Fibroblast of the aortic adventitia (primary cell): ENCODE results near the gene IBA57. TPM values are rescaled to one million over a fixed set of nuclear protein-coding genes. Genes with fewer than 3 reads are reported as not detected.

ENCODE experiments used
- DNase-seq: peaks from one replicate; pipeline ENCODE4 v3.0.0-alpha.2; 2010; ENCODE audit warnings: low read depth
- H3K4me3 ChIP-seq: 2 replicates; pipeline ENCODE4 v1.5.1; 2011; ENCODE audit warnings: low read depth, mild to moderate bottlenecking, control low read depth, low read length, moderate library complexity
- CTCF ChIP-seq: IDR thresholded peaks from 2 replicates; pipeline ENCODE4 v1.5.1; 2011; ENCODE audit warnings: mild to moderate bottlenecking, low read length, control low read depth, inconsistent platforms; ENCODE audit not compliant: insufficient read depth
- total RNA-seq: library from RNA; depleted of rRNA; stranded (reverse); fragments of >200 nt; gene quantifications from 2 replicates; pipeline ENCODE4 v1.2.3, GENCODE V29; 2012; ENCODE audit warnings: low replicate concordance

Gene IBA57
- total RNA-seq, 1 donor: 6.1 TPM

- H3K4me3 ChIP-seq: no peak overlapping the region
- TF ChIP-seq CTCF: no peak
- DNase-seq: no peak
Observed at GRCh38 chr1:228208831-228209551, 43.4 kb downstream of the IBA57 start.

- DNase-seq: no peak
- H3K4me3 ChIP-seq: no peak overlapping the region
- TF ChIP-seq CTCF: no peak
Observed at GRCh38 chr1:228209657-228210056, 44.1 kb downstream of the IBA57 start.

GRCh38 chr1:228210076-228210651 lies 44.6 kb downstream of the IBA57 start:
- H3K4me3 ChIP-seq: no peak overlapping the region
- no peak for TF ChIP-seq CTCF
- no peak for DNase-seq

GRCh38 chr1:228210712-228211530 lies 45.3 kb downstream of the IBA57 start:
- DNase-seq: no peak
- no peak overlapping the region for H3K4me3 ChIP-seq
- no peak for TF ChIP-seq CTCF

- TF ChIP-seq CTCF: no peak
- H3K4me3 ChIP-seq: no peak overlapping the region
- DNase-seq: no peak
Observed at GRCh38 chr1:228211531-228212414, 46.2 kb downstream of the IBA57 start.

DNA sequence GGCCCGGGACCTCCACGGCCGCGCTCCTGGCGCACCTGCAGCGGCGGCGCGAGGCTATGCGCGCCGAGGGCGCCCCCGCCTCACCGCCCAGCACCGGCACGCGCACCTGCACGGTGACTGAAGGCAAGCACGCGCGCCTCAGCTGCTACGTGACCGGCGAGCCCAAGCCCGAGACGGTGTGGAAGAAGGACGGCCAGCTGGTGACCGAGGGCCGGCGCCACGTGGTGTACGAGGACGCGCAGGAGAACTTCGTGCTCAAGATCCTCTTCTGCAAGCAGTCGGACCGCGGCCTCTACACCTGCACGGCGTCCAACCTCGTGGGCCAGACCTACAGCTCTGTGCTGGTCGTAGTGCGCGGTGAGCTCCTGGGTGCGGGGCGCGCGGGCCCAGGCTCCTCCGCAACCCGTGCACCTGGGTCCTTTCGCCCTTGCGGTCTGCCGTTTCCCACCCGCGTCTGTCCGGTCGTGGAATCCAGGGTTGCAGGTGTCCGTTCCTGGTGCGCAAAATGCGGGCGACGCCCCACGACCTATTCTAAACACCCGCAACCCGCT lies 46.9 kb downstream of the IBA57 start:
- H3K4me3 ChIP-seq: no peak overlapping the region
- no peak for TF ChIP-seq CTCF
- no peak for DNase-seq
